AG09309 (cell line): ENCODE results near the gene VAV2.

ENCODE experiments used
- DNase-seq: peaks from one replicate; pipeline ENCODE4 v3.0.0-alpha.2; 2010; ENCODE audit warnings: low read depth
- H3K4me3 ChIP-seq: 2 replicates; pipeline ENCODE4 v1.5.1; 2011; ENCODE audit warnings: mild to moderate bottlenecking, low read depth, low read length, moderate library complexity; ENCODE audit not compliant: control insufficient read depth
- TF ChIP-seq, protein P1 (sequence below): IDR thresholded peaks from 2 replicates; pipeline ENCODE4 v1.5.1; 2011; ENCODE audit warnings: mild to moderate bottlenecking, low read depth, low read length, inconsistent platforms; ENCODE audit not compliant: insufficient read depth, control insufficient read depth; ENCODE audit errors: missing control alignments

VAV2 gene

DNA sequence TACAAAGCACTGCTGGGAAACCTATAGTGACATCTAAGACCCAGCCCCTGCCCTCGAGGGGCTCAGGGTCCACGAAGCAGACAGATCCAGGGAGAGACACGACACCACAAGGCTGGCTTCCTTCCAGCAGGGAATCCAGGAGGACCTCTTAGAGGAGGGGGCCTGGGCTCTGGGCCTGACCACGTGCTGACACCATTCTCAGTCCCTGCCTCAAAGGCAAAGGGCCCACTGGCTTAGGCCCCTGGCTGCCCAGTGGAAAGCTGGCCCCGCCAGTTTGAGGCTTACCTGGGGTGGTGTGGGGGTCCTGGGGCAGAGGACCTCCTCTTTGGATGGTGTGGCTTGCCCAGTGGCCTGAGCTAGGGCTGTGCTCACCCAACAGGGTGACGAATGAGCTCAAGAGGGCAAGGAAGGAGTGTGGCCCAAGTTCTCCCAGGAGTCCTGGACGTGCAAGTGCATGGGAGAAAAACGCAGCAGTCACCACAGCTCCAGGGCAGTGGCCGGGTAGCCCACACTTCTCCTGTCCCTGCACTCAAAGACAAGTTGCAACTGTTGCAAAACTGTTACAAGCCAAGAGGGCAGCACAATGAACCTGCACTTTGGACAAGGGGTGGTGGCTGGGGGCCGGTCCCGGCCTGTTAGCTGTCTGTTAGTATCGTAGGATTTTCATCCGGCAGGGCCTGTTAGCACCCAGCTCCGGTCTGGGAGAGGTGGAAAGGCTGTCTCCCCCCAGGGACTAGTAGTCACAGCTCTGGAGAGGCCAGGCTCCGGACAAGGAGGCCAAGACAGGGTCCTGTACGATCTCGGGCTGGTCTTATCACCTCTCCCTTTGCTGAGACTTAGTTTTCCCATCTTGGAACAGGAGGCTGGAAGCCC, 252.5 kb downstream of the VAV2 start:
- no peak overlapping the region for H3K4me3 ChIP-seq
- TF ChIP-seq, protein P1, sequence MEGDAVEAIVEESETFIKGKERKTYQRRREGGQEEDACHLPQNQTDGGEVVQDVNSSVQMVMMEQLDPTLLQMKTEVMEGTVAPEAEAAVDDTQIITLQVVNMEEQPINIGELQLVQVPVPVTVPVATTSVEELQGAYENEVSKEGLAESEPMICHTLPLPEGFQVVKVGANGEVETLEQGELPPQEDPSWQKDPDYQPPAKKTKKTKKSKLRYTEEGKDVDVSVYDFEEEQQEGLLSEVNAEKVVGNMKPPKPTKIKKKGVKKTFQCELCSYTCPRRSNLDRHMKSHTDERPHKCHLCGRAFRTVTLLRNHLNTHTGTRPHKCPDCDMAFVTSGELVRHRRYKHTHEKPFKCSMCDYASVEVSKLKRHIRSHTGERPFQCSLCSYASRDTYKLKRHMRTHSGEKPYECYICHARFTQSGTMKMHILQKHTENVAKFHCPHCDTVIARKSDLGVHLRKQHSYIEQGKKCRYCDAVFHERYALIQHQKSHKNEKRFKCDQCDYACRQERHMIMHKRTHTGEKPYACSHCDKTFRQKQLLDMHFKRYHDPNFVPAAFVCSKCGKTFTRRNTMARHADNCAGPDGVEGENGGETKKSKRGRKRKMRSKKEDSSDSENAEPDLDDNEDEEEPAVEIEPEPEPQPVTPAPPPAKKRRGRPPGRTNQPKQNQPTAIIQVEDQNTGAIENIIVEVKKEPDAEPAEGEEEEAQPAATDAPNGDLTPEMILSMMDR: no peak
- no peak for DNase-seq

DNA sequence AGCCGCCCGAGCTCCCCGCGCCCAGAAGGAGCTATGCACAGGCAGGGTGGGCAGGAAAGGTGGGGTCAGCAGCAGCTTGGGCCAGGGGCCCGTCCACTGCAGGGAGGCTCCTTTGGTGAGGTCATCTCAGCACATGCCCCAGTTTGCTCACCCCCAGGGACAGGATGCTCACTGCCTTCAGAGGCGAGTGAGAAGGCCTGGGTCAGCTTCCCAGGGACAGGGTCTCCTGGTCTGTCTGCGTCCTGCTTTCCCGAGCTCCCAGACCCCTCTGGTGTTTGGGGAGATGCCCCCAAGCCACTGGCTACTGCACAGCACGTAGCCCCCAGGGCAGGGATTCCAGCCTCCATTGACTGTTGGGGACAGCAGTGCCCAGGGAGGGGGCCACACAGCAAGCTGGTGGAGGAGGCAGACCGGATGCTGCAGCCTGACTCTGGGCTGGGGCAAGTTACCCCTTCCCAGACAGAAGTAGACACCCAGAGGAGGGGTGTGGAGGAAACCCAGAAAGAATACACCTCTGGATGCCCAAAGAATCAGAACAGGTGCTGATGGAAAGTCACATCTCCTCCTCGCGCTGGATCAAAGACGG, 253.4 kb downstream of the VAV2 start:
- TF ChIP-seq, protein P1: no peak

DNA sequence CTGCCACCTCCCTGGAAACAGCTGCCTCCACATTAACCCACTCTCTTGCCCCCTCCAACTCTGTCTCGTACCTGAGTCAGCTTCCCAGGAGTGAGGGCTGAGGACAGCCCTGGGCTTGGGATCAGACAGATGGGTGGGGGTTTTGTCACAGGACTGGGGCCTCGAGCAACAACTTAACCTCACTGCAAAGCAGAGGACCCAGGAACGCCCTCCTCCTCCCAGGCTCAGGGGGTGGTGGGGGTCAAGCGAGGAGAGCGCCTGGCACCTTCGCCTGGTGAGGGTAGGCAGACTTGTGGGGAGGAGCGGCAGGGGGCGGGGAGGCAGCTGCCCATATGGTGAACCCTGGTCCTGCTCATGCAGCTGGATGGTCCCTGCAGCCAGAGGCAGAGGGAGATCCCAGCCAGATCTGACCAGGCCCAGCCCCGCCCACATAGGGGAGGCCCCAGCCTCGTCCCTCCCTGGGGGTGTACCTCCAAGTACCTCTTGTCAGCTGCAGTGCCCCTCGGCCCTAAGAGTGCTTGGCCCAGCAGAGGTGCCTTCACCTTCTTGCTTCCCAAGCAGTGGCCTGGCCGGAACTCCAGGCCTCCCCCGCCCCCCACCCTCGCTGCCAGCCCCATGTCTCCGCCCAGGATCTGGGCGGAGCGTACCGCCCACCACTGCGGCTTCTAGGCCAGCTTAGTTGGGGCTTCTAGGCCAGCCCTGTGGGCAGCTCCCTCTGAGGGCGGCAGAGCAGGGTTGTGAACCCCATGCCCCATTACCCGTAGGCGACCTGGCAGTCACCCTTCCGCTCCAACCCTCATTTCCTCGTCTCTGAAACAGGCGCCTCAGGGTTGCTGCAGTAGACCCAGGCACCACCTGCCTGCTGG, 254.1 kb downstream of the VAV2 start, which contains the start of gene SARDH:
Gene SARDH (minus strand): TSS at position 579 of the 866 bp plus-strand sequence. CDS start 4,179 bp downstream, outside the sequence.
- no peak within 1 kb of the TSS for H3K4me3 ChIP-seq

More for the DNA sequence above, 253.4 kb downstream of the VAV2 start:
- no peak overlapping the region for H3K4me3 ChIP-seq
- no peak for DNase-seq

DNA sequence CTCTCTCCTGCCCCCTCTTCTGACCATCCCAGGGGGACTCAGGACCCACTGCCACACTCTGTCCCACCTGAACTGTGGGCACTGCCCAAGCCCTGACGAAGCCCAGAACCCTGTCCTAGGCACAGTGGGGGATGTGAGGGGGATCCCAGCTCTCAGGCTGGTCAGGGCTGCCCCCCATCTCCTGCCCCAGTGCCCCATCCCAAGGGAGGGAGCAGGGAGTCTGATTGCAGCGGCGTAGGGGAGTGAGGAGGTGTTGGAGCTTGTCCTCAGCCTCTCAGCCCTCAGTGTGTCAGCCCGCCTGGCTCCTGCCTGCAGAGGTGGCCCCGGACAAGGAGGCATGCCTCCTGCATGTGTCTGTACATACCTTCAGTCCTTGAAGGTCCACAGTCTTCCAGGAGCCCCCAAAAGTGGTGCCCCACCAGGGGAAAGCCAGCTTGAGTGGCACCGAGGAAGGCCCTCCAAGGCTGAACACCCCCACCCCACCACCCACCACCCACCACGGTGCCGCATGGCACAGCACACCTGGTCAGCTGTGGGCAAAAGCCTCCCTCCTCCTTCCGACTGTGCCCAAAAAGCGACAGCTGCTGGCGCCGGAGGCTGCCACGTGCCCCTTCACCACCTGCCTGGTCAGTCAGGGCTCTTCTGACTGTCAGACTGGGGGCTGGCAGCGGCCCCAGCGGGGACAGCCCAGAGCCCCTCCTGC, 254.9 kb downstream of the VAV2 start:
- TF ChIP-seq, protein P1: no peak
- no peak for DNase-seq
- no peak overlapping the region for H3K4me3 ChIP-seq

More for the DNA sequence above, 254.1 kb downstream of the VAV2 start, which contains the start of gene SARDH:
- no peak for DNase-seq
- TF ChIP-seq, protein P1: no peak

DNA sequence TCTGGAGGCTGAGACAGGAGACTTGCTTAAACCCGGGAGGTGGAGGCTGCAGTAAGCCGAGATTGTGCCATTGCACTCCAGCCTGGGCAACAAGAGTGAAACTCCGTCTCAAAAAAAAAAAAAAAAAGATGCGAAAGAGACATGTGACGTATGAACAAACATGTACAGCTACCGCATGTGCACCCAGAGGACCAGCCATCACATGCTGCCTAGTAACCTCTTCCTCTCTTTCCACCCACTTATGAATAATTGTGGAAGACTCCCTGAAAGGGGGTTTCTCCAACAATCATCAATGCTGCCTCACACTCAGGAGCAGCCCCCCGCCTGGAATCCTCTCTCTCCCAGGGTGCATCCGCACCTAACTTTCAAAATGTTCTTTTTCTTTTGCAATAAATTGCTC, 256.2 kb downstream of the VAV2 start:
- DNase-seq: no peak
- TF ChIP-seq, protein P1: no peak
- H3K4me3 ChIP-seq: no peak overlapping the region

DNA sequence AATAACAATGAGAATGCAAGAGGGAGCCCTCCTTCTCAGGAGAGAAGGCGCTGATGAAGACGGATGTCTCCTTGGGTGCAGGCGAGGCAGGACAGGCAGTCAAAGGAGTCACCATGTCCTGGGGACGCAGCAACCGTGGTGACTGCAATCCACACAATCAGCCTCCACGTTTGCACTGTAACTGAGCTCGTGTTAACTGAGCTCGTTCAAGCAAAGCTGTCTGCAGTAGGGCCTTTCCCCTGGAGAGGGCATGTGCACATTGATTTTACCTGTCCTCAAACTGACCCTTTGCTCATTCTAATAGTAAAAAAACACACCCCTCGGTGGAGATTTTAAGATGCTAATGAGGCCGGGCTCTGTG, 256.7 kb downstream of the VAV2 start:
- TF ChIP-seq, protein P1: no peak
- no peak for DNase-seq
- no peak overlapping the region for H3K4me3 ChIP-seq
